ENCODE measurements around the gene ARL6IP5. TPM values are rescaled to one million over a fixed set of nuclear protein-coding genes. Genes with fewer than 3 reads are reported as not detected.

The ARL6IP5 gene
- total and polyA plus RNA-seq, 2 of the 13 experiments (the other 11 are each of a cell fraction or from before 2014, with no cell fraction given) = 23.7 to 29.6 TPM

DNA sequence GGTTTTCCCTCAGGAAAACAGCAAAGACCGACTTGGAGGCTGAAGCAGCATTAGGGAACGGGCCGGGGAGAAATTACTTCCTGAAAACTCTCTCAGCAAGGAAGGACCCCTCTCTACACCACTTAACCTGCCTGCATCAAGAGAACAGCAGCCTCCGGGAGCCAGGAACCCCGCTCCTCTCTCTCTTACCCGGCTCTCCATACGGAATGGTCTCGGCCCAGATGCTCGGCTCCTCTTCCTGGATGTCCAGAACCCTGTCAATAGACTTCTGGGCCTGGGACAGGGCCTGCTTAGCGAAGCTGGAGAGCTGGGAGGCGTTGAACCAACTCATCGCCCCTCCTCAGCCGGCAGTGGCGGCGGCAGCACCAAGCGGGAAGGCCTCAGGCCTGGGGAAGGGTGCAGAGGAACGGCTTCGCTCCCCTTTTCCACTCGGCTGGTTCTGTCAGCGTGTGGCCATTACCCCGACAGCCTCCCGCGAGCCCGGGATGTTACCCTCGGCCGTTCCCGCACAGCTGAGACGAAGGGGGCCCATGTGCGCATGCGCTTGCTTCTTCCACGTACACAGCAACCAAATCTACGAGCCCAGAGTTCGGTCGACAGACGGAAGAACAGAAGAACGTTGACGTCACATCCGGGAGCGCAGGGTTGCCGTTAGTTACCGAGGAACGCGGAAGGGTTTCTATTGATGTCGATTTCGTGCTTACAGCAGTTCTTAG, 32.8 kb upstream of the ARL6IP5 start, which contains the start of gene TMF1 (continued):
- TF ChIP-seq SMC3 (IDR thresholded peaks at IDR 0.05; ENCODE audit: low read length) (no peak), PCBP1 (IDR thresholded peaks at IDR 0.05; ENCODE audit: borderline replicate concordance, low read depth, low read length) (no peak), NFIC (IDR thresholded peaks at IDR 0.05; ENCODE audit: low read length) (no peak), GFI1 (CRISPR knock-in tag; IDR thresholded peaks at IDR 0.05; ENCODE audit: borderline replicate concordance) (no peak; the same call in 1 of the 2 replicates), RFXANK (CRISPR knock-in tag; IDR thresholded peaks at IDR 0.05) (no peak), NBN (conservative IDR thresholded peaks at IDR 0.05) (no peak), FOSL2 (CRISPR knock-in tag; IDR thresholded peaks at IDR 0.05) (0 out of 2 replicates have a peak, but pooled peaks have one; percentile 15), KLF6 (CRISPR knock-in tag; IDR thresholded peaks at IDR 0.05) (no peak), KAT7 (CRISPR knock-in tag; IDR thresholded peaks at IDR 0.05; ENCODE audit: borderline replicate concordance) (no peak), ZNF552 (CRISPR knock-in tag; IDR thresholded peaks at IDR 0.05; ENCODE audit: borderline replicate concordance) (no peak; the same call in 1 of the 2 replicates), ZSCAN25 (CRISPR knock-in tag; IDR thresholded peaks at IDR 0.05) (no peak), CBX2 (IDR thresholded peaks at IDR 0.05; ENCODE audit: low read depth, low read length) (no peak), CBX2 (CRISPR knock-in tag; IDR thresholded peaks at IDR 0.05; ENCODE audit: low read depth) (no peak), SMARCE1 (IDR thresholded peaks at IDR 0.05; ENCODE audit: borderline replicate concordance) (no peak), ZNF20 (CRISPR knock-in tag; IDR thresholded peaks at IDR 0.05) (no peak), ZNF44 (CRISPR knock-in tag; IDR thresholded peaks at IDR 0.05) (no peak), NFKBIZ (CRISPR knock-in tag; IDR thresholded peaks at IDR 0.05) (no peak), ZSCAN21 (CRISPR knock-in tag; IDR thresholded peaks at IDR 0.05; ENCODE audit: borderline replicate concordance) (peak; percentile 63), IRF2 (CRISPR knock-in tag; IDR thresholded peaks at IDR 0.05) (peak; percentile 46; the same call in 1 of the 2 replicates), TP53 (CRISPR knock-in tag; conservative IDR thresholded peaks at IDR 0.05) (no peak), ZNF496 (CRISPR knock-in tag; IDR thresholded peaks at IDR 0.05; ENCODE audit: insufficient replicate concordance) (no peak), ZNF687 (CRISPR knock-in tag; IDR thresholded peaks at IDR 0.05) (peak; percentile 89), ZNF558 (CRISPR knock-in tag; IDR thresholded peaks at IDR 0.05; ENCODE audit: borderline replicate concordance) (no peak), TGIF2 (CRISPR knock-in tag; IDR thresholded peaks at IDR 0.05) (peak; percentile 64), SUZ12 (IDR thresholded peaks at IDR 0.05; ENCODE audit: low read depth, low read length) (no peak)
- TF ChIP-seq, protein P1, sequence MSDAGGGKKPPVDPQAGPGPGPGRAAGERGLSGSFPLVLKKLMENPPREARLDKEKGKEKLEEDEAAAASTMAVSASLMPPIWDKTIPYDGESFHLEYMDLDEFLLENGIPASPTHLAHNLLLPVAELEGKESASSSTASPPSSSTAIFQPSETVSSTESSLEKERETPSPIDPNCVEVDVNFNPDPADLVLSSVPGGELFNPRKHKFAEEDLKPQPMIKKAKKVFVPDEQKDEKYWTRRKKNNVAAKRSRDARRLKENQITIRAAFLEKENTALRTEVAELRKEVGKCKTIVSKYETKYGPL (CRISPR knock-in tag; IDR thresholded peaks at IDR 0.05) = no peak
- TF ChIP-seq, protein P2, sequence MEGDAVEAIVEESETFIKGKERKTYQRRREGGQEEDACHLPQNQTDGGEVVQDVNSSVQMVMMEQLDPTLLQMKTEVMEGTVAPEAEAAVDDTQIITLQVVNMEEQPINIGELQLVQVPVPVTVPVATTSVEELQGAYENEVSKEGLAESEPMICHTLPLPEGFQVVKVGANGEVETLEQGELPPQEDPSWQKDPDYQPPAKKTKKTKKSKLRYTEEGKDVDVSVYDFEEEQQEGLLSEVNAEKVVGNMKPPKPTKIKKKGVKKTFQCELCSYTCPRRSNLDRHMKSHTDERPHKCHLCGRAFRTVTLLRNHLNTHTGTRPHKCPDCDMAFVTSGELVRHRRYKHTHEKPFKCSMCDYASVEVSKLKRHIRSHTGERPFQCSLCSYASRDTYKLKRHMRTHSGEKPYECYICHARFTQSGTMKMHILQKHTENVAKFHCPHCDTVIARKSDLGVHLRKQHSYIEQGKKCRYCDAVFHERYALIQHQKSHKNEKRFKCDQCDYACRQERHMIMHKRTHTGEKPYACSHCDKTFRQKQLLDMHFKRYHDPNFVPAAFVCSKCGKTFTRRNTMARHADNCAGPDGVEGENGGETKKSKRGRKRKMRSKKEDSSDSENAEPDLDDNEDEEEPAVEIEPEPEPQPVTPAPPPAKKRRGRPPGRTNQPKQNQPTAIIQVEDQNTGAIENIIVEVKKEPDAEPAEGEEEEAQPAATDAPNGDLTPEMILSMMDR (CRISPR knock-in tag; IDR thresholded peaks at IDR 0.05) = no peak

Measured in HepG2 (cell line).